Left ventricle myocardium inferior (tissue), 1 donor: ENCODE measurements around the gene NTM. TPM values are rescaled to one million over a fixed set of nuclear protein-coding genes. Genes with fewer than 3 reads are reported as not detected.

Experiments used
- DNase-seq: peaks from one replicate; pipeline ENCODE4 v3.0.0-alpha.2; 2020
- H3K27ac ChIP-seq: fragments of 200-600 bp; replicated peaks from 2 replicates; pipeline ENCODE4 v1.8.0; 2021
- H3K27me3 ChIP-seq: fragments of 200-600 bp; 2 replicates; pipeline ENCODE4 v1.8.0; 2021; ENCODE audit warnings: low read depth
- H3K36me3 ChIP-seq: fragments of 200-600 bp; 2 replicates; pipeline ENCODE4 v1.8.0; 2021
- H3K4me1 ChIP-seq: fragments of 200-600 bp; 2 replicates; pipeline ENCODE4 v1.8.0; 2021
- H3K4me3 ChIP-seq: fragments of 200-600 bp; 2 replicates; pipeline ENCODE4 v1.8.0; 2021; ENCODE audit warnings: mild to moderate bottlenecking, moderate library complexity
- H3K9me3 ChIP-seq: fragments of 200-600 bp; replicated peaks from 2 replicates; pipeline ENCODE4 v1.8.0; 2021
- intact Hi-C: fragments of 100-400 bp; cut with micrococcal nuclease; formaldehyde crosslinking; loops from one replicate; pipeline ENCODE4 v1.11.0; 2022
- total RNA-seq: library from RNA; stranded (reverse); fragmentation: NEBNext Ultra II Directional; extraction: Animal tissue kit (Norgen Biotek cat#: 25700); gene quantifications from one replicate; pipeline ENCODE4 v1.2.1, GENCODE V29; 2021
- TF ChIP-seq, protein P1 (sequence below): fragments of 200-600 bp; IDR thresholded peaks from 2 replicates; pipeline ENCODE4 v1.8.0; 2021; ENCODE audit warnings: antibody characterized with exemption, mild to moderate bottlenecking, borderline replicate concordance
- donor health status: DM: no; HTN: yes; CAD: no; lungs with severe emphysema.

NTM gene
- total RNA-seq, 1 donor from 2014 or later: 1.0 TPM

GRCh38 chr11:131776211-131776610 is 405.8 kb downstream of the NTM start:
- Histone ChIP-seq H3K27ac (no peak overlapping the region), H3K4me1 (no peaks in the 10 kb centered on the region), H3K36me3 (no peaks in the 10 kb centered on the region), H3K27me3 (peaks cover 91% of the 10 kb centered on the region), H3K4me3 (no peak overlapping the region), H3K9me3 (no peaks in the 10 kb centered on the region)
- intact Hi-C loops: no loop called here
- no peak for DNase-seq
- TF ChIP-seq, protein P1, sequence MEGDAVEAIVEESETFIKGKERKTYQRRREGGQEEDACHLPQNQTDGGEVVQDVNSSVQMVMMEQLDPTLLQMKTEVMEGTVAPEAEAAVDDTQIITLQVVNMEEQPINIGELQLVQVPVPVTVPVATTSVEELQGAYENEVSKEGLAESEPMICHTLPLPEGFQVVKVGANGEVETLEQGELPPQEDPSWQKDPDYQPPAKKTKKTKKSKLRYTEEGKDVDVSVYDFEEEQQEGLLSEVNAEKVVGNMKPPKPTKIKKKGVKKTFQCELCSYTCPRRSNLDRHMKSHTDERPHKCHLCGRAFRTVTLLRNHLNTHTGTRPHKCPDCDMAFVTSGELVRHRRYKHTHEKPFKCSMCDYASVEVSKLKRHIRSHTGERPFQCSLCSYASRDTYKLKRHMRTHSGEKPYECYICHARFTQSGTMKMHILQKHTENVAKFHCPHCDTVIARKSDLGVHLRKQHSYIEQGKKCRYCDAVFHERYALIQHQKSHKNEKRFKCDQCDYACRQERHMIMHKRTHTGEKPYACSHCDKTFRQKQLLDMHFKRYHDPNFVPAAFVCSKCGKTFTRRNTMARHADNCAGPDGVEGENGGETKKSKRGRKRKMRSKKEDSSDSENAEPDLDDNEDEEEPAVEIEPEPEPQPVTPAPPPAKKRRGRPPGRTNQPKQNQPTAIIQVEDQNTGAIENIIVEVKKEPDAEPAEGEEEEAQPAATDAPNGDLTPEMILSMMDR: no peak

GRCh38 chr11:131785801-131786200 is 415.4 kb downstream of the NTM start:
- no peaks in the 10 kb centered on the region for H3K36me3 ChIP-seq
- H3K27ac ChIP-seq: no peak overlapping the region
- peaks cover 9% of the 10 kb centered on the region for H3K9me3 ChIP-seq
- H3K27me3 ChIP-seq: peaks cover 59% of the 10 kb centered on the region
- DNase-seq: no peak
- intact Hi-C loops: no loop called here
- TF ChIP-seq, protein P1: no peak
- no peak overlapping the region for H3K4me3 ChIP-seq
- H3K4me1 ChIP-seq: no peaks in the 10 kb centered on the region

DNA sequence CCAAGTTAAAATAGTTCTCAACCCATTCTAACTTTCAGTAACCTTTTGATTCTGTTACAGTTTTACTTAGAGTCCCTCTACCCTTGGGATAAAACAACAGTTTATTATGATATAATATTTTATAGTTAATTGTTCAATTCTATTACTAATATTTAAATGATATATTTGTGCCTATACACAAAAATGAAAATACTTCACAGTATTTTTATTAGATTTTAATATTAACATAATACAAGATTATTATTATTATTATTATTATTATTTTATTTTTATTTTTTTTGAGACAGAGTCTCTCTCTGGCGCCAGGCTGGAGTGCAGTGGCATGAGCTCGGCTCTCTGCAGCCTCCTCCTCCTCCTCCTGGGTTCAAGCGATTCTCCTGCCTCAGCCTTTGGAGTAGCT is 416.7 kb downstream of the NTM start:
- Histone ChIP-seq H3K4me1 (no peaks in the 10 kb centered on the region), H3K27ac (no peak overlapping the region), H3K9me3 (peaks cover 9% of the 10 kb centered on the region), H3K27me3 (peaks cover 50% of the 10 kb centered on the region), H3K36me3 (no peaks in the 10 kb centered on the region), H3K4me3 (no peak overlapping the region)
- no peak for DNase-seq
- intact Hi-C loops: no loop called here
- TF ChIP-seq, protein P1: no peak

GRCh38 chr11:131790586-131790985 is 420.2 kb downstream of the NTM start:
- Histone ChIP-seq H3K27ac (no peak overlapping the region), H3K9me3 (no peaks in the 10 kb centered on the region), H3K4me3 (no peak overlapping the region), H3K4me1 (no peaks in the 10 kb centered on the region), H3K27me3 (peaks cover 56% of the 10 kb centered on the region), H3K36me3 (no peaks in the 10 kb centered on the region)
- DNase-seq: no peak
- TF ChIP-seq, protein P1: no peak
- intact Hi-C loops: no loop called here

DNA sequence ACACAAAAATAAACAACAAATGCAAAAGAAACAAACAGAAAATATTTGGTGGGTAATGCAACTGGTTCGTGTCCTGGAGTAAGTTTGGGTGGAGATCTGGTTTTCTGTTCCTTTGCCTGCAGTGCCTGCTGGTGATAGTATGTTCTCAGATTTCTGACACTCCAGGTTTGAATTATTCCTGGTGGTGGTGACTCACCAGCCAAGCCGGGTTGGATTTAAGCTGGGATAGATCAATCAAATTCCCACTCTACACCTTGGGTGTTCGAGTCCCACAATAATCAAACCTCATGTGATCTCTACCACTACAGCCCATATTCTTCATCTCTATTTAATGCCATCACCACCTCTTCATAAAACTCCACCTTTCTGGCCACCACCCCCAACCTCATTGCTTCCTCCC is 421.8 kb downstream of the NTM start:
- Histone ChIP-seq H3K27me3 (peaks cover 55% of the 10 kb centered on the region), H3K9me3 (no peaks in the 10 kb centered on the region), H3K36me3 (no peaks in the 10 kb centered on the region), H3K4me1 (no peaks in the 10 kb centered on the region), H3K27ac (no peak overlapping the region), H3K4me3 (no peak overlapping the region)
- DNase-seq: no peak
- intact Hi-C loops: no loop called here
- TF ChIP-seq, protein P1: no peak

DNA sequence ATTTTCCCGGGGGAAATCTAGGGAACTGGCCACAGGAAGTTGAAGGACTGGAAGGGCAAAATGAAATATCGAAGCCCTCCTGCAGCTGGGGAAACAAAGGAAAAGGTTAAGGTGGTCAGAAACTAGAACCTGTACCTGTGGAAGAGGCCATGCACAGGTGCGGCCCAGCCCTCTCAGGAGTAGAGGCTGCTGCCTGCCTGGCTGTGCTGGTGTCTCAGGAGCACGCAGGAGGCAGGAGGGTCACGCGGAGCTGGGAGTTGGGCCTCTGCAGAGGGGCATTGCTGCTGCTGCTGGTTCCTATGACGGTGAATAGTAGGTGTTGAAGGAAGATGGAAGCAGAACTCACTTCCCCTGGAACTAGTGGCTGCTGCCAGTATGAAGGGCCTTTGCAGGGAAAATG is 425.7 kb downstream of the NTM start:
- Histone ChIP-seq H3K4me1 (no peaks in the 10 kb centered on the region), H3K9me3 (no peaks in the 10 kb centered on the region), H3K36me3 (no peaks in the 10 kb centered on the region), H3K27me3 (peaks cover 65% of the 10 kb centered on the region), H3K4me3 (no peak overlapping the region), H3K27ac (no peak overlapping the region)
- no peak for DNase-seq
- TF ChIP-seq, protein P1: no peak
- intact Hi-C loops: no loop called here
